Measurements from ENCODE around the gene ACO2. TPM values are rescaled to one million over a fixed set of nuclear protein-coding genes. Genes with fewer than 3 reads are reported as not detected.

ACO2 gene
- total and polyA plus RNA-seq, 2 of the 13 experiments (the other 11 are each of a cell fraction or from before 2014, with no cell fraction given): 19.2 to 45.6 TPM

DNA sequence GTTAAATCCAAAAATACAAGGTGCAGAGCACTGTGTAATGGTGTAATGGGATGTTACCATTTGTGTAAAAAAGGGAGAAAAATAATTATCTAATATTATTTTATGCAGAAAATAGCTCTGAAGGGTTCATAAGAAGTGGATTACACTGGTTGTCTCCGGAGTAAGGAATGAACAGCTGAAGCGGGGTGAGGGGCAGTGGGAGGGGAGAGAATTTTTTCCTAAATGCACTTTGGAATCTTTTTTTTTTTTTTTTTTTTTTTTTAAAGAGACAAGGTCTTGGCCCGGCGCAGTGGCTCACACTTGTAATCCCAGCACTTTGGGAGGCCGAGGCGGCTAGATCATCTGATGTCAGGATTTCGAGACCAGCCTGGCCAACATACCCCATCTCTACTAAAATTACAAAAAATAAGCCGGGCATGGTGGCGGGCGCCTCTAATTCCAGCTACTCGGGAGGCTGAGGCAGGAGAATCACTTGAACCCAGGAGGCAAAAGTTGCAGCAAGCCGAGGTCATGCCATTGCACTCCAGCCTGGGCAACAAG, 82.1 kb downstream of the ACO2 start (continued):
- TF ChIP-seq, protein P1, sequence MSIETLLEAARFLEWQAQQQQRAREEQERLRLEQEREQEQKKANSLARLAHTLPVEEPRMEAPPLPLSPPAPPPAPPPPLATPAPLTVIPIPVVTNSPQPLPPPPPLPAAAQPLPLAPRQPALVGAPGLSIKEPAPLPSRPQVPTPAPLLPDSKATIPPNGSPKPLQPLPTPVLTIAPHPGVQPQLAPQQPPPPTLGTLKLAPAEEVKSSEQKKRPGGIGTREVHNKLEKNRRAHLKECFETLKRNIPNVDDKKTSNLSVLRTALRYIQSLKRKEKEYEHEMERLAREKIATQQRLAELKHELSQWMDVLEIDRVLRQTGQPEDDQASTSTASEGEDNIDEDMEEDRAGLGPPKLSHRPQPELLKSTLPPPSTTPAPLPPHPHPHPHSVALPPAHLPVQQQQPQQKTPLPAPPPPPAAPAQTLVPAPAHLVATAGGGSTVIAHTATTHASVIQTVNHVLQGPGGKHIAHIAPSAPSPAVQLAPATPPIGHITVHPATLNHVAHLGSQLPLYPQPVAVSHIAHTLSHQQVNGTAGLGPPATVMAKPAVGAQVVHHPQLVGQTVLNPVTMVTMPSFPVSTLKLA (IDR thresholded peaks at IDR 0.05): no peak
- no peak for TF ChIP-seq ZFX (CRISPR knock-in tag; IDR thresholded peaks at IDR 0.05; ENCODE audit: low read depth)
- TF ChIP-seq JUNB (CRISPR knock-in tag; IDR thresholded peaks at IDR 0.05; ENCODE audit: borderline replicate concordance): no peak
- TF ChIP-seq NR0B2 (CRISPR knock-in tag; IDR thresholded peaks at IDR 0.05): no peak
- no peak for TF ChIP-seq ZNF597 (CRISPR knock-in tag; IDR thresholded peaks at IDR 0.05)
- TF ChIP-seq NR2F2 (IDR thresholded peaks at IDR 0.05; ENCODE audit: borderline replicate concordance, low read depth): 0 out of 2 replicates have a peak, but pooled peaks have one; percentile 10
- no peak for TF ChIP-seq ZNF333 (CRISPR knock-in tag; IDR thresholded peaks at IDR 0.05; ENCODE audit: borderline replicate concordance)
- TF ChIP-seq FOSL1 (CRISPR knock-in tag; IDR thresholded peaks at IDR 0.05; ENCODE audit: borderline replicate concordance): no peak
- TF ChIP-seq, protein P2, sequence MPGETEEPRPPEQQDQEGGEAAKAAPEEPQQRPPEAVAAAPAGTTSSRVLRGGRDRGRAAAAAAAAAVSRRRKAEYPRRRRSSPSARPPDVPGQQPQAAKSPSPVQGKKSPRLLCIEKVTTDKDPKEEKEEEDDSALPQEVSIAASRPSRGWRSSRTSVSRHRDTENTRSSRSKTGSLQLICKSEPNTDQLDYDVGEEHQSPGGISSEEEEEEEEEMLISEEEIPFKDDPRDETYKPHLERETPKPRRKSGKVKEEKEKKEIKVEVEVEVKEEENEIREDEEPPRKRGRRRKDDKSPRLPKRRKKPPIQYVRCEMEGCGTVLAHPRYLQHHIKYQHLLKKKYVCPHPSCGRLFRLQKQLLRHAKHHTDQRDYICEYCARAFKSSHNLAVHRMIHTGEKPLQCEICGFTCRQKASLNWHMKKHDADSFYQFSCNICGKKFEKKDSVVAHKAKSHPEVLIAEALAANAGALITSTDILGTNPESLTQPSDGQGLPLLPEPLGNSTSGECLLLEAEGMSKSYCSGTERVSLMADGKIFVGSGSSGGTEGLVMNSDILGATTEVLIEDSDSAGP (CRISPR knock-in tag; IDR thresholded peaks at IDR 0.05; ENCODE audit: borderline replicate concordance): peak; percentile 96; the same call in 1 of the 2 replicates
- no peak for TF ChIP-seq DNMT3B (CRISPR knock-in tag; conservative IDR thresholded peaks at IDR 0.05)
- no peak for TF ChIP-seq ZNF703 (CRISPR knock-in tag; IDR thresholded peaks at IDR 0.05; ENCODE audit: borderline replicate concordance)
- no peak for TF ChIP-seq MIER3 (CRISPR knock-in tag; IDR thresholded peaks at IDR 0.05; ENCODE audit: borderline replicate concordance)
- TF ChIP-seq, protein P3, sequence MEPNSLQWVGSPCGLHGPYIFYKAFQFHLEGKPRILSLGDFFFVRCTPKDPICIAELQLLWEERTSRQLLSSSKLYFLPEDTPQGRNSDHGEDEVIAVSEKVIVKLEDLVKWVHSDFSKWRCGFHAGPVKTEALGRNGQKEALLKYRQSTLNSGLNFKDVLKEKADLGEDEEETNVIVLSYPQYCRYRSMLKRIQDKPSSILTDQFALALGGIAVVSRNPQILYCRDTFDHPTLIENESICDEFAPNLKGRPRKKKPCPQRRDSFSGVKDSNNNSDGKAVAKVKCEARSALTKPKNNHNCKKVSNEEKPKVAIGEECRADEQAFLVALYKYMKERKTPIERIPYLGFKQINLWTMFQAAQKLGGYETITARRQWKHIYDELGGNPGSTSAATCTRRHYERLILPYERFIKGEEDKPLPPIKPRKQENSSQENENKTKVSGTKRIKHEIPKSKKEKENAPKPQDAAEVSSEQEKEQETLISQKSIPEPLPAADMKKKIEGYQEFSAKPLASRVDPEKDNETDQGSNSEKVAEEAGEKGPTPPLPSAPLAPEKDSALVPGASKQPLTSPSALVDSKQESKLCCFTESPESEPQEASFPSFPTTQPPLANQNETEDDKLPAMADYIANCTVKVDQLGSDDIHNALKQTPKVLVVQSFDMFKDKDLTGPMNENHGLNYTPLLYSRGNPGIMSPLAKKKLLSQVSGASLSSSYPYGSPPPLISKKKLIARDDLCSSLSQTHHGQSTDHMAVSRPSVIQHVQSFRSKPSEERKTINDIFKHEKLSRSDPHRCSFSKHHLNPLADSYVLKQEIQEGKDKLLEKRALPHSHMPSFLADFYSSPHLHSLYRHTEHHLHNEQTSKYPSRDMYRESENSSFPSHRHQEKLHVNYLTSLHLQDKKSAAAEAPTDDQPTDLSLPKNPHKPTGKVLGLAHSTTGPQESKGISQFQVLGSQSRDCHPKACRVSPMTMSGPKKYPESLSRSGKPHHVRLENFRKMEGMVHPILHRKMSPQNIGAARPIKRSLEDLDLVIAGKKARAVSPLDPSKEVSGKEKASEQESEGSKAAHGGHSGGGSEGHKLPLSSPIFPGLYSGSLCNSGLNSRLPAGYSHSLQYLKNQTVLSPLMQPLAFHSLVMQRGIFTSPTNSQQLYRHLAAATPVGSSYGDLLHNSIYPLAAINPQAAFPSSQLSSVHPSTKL (CRISPR knock-in tag; IDR thresholded peaks at IDR 0.05): no peak

Data from HepG2 (cell line).